SK-N-SH (cell line): Measurements from ENCODE around the gene CREB3L1. TPM values are rescaled to one million over a fixed set of nuclear protein-coding genes. Genes with fewer than 3 reads are reported as not detected.
A peak's percentile ranks its signal among the peaks of the same experiment; 100 is the strongest.

Experiments
- CTCF ChIA-PET: fragments of 300-600, 350-600 bp; formaldehyde crosslinking; extraction: SDS; loops from one replicate; lab custom pipeline; 2021; lab: Yijun Ruan, JAX
- POLR2A ChIA-PET: fragments of 350-600 bp; sonication (Branson Sonifier 250); formaldehyde crosslinking; extraction: SDS; loops from one replicate; lab custom pipeline; 2020; ENCODE audit warnings: antibody characterized with exemption, inconsistent platforms; lab: Yijun Ruan, JAX
- DNase-seq: peaks from one replicate; pipeline ENCODE4 v3.0.0; 2012
- H2AFZ ChIP-seq: fragments of 200-600 bp; sonication (generic); 2 replicates; pipeline ENCODE4 v1.8.1; 2016; ENCODE audit warnings: antibody characterized with exemption, mild to moderate bottlenecking, low read depth
- H3F3A ChIP-seq: fragments of 200-600 bp; sonication (generic); replicated peaks from 2 replicates; pipeline ENCODE3; 2016; ENCODE audit warnings: antibody characterized with exemption, mild to moderate bottlenecking; ENCODE audit not compliant: insufficient read depth
- H3K27ac ChIP-seq, 2 experiments: fragments of 200-500 bp in 1 of 2; fragments of 200-600 bp in 1 of 2; sonication (Bioruptor generic) in 1 of 2; sonication (generic), shearing (Covaris generic) in 1 of 2; 2 replicates each; pipeline versions ENCODE4 v1.5.1 to v1.6.1; 2014 to 2016; ENCODE audit warnings: low read depth in 2 of 2, inconsistent platforms in 1 of 2, low read length in 1 of 2, mild to moderate bottlenecking in 1 of 2, mixed read lengths in 1 of 2
- H3K27me3 ChIP-seq: fragments of 200-600 bp; sonication (generic), shearing (Covaris generic); 2 replicates; pipeline ENCODE4 v1.6.1; 2016; ENCODE audit warnings: mixed run types; ENCODE audit not compliant: insufficient read depth
- H3K36me3 ChIP-seq, 2 experiments: fragments of 200-500 bp in 1 of 2; fragments of 200-600 bp in 1 of 2; sonication (Bioruptor generic) in 1 of 2; sonication (generic) in 1 of 2; replicated peaks in 1 of 2; 2 replicates each; pipeline versions ENCODE3 to v1.5.1; 2014 to 2016; ENCODE audit warnings: low read length in 1 of 2, mild to moderate bottlenecking in 1 of 2; ENCODE audit not compliant: insufficient read depth in 2 of 2, control insufficient read depth in 1 of 2
- H3K4me1 ChIP-seq, 2 experiments: fragments of 200-500 bp in 1 of 2; fragments of 200-600 bp in 1 of 2; sonication (Bioruptor generic) in 1 of 2; sonication (generic), shearing (Covaris generic) in 1 of 2; 2 replicates each; pipeline versions ENCODE4 v1.5.1 to v1.6.1; 2014 to 2016; ENCODE audit warnings: low read depth in 1 of 2, low read length in 1 of 2, mixed run types in 1 of 2; ENCODE audit not compliant: insufficient read depth in 2 of 2, control insufficient read depth in 1 of 2
- H3K4me2 ChIP-seq: fragments of 200-600 bp; sonication (generic), shearing (Covaris generic); 2 replicates; pipeline ENCODE4 v1.6.1; 2017; ENCODE audit warnings: mixed run types
- H3K4me3 ChIP-seq, 2 experiments: fragments of 200-500 bp in 1 of 2; fragments of 200-600 bp in 1 of 2; sonication (Bioruptor generic) in 1 of 2; sonication (generic), shearing (Covaris generic) in 1 of 2; 2 replicates each; pipeline versions ENCODE4 v1.5.1 to v1.8.1; 2014 to 2016; ENCODE audit warnings: low read depth in 2 of 2, inconsistent platforms in 1 of 2, low read length in 1 of 2, mild to moderate bottlenecking in 1 of 2, mixed read lengths in 1 of 2, moderate library complexity in 1 of 2
- H3K79me2 ChIP-seq: fragments of 200-600 bp; sonication (generic); 2 replicates; pipeline ENCODE4 v1.8.1; 2017; ENCODE audit warnings: mild to moderate bottlenecking; ENCODE audit not compliant: insufficient read depth
- H3K9ac ChIP-seq: fragments of 200-600 bp; sonication (generic); 2 replicates; pipeline ENCODE4 v1.6.1; 2017; ENCODE audit warnings: mixed run types
- H3K9me2 ChIP-seq: fragments of 200-600 bp; sonication (generic); 2 replicates; pipeline ENCODE4 v1.6.1; 2017; ENCODE audit warnings: mixed run types
- H3K9me3 ChIP-seq: fragments of 200-600 bp; sonication (generic); 2 replicates; pipeline ENCODE4 v1.6.1; 2017; ENCODE audit warnings: mixed run types, mild to moderate bottlenecking, moderate library complexity
- H4K20me1 ChIP-seq: fragments of 200-600 bp; sonication (generic); 2 replicates; pipeline ENCODE4 v1.6.1; 2017; ENCODE audit warnings: mild to moderate bottlenecking, mixed run types; ENCODE audit not compliant: insufficient read depth
- FOXJ3 ChIP-seq: sonication (generic); formaldehyde crosslinking; IDR thresholded peaks from 2 replicates; pipeline ENCODE4 v1.5.1; 2020; ENCODE audit warnings: mild to moderate bottlenecking, missing genetic modification reagents
- FOXM1 ChIP-seq: IDR thresholded peaks from 2 replicates; pipeline ENCODE4 v1.4.0; 2012; ENCODE audit warnings: low read depth, mild to moderate bottlenecking
- GABPA ChIP-seq: IDR thresholded peaks from 2 replicates; pipeline ENCODE4 v1.4.0; 2012; ENCODE audit warnings: low read depth, mild to moderate bottlenecking
- GATA2 ChIP-seq: sonication (generic); formaldehyde crosslinking; IDR thresholded peaks from 2 replicates; pipeline ENCODE4 v1.5.0; 2020; ENCODE audit warnings: mild to moderate bottlenecking, missing genetic modification reagents
- MEF2A ChIP-seq: IDR thresholded peaks from 2 replicates; pipeline ENCODE4 v1.4.0; 2012; ENCODE audit warnings: low read depth, borderline replicate concordance
- MXI1 ChIP-seq: IDR thresholded peaks from 2 replicates; pipeline ENCODE4 v1.6.1; 2012; ENCODE audit warnings: mild to moderate bottlenecking, low read depth, low read length, improper control_type of control experiment
- NFIC ChIP-seq: IDR thresholded peaks from 2 replicates; pipeline ENCODE4 v1.4.0; 2012; ENCODE audit warnings: borderline replicate concordance
- RCOR1 ChIP-seq: fragments of 150-350 bp; IDR thresholded peaks from 2 replicates; pipeline ENCODE4 v1.6.1; 2017; ENCODE audit warnings: antibody characterized with exemption, low read length
- TAF1 ChIP-seq: IDR thresholded peaks from 2 replicates; pipeline ENCODE4 v1.6.1; 2012; ENCODE audit warnings: low read depth, mild to moderate bottlenecking, low read length, moderate library complexity, borderline replicate concordance
- YY1 ChIP-seq: IDR thresholded peaks from 2 replicates; pipeline ENCODE4 v1.4.0; 2012; ENCODE audit warnings: low read depth, mild to moderate bottlenecking
- WGBS: methylation state at CpG from one replicate; pipeline ENCODE4 v1.1.6; 2017; ENCODE audit warnings: low lambda C conversion rate; 5-methylcytosine and 5-hydroxymethylcytosine counted together
- polyA plus RNA-seq, 3 experiments: library from polyadenylated mRNA; depleted of rRNA; stranded (reverse); fragments of >200 nt; gene quantifications; 2 replicates each; pipeline ENCODE4 v1.2.3, GENCODE V29; 2012
- TF ChIP-seq, protein P1 (sequence below): IDR thresholded peaks from 2 replicates; pipeline ENCODE4 v1.6.1; 2012; ENCODE audit warnings: mild to moderate bottlenecking, low read depth, low read length, moderate library complexity
- TF ChIP-seq, protein P2 (sequence below): IDR thresholded peaks from 2 replicates; pipeline ENCODE4; 2012

CREB3L1 gene
- polyA plus RNA-seq, 1 of the 3 experiments (the other 2 are of a cell fraction) = 14.0 TPM

DNA sequence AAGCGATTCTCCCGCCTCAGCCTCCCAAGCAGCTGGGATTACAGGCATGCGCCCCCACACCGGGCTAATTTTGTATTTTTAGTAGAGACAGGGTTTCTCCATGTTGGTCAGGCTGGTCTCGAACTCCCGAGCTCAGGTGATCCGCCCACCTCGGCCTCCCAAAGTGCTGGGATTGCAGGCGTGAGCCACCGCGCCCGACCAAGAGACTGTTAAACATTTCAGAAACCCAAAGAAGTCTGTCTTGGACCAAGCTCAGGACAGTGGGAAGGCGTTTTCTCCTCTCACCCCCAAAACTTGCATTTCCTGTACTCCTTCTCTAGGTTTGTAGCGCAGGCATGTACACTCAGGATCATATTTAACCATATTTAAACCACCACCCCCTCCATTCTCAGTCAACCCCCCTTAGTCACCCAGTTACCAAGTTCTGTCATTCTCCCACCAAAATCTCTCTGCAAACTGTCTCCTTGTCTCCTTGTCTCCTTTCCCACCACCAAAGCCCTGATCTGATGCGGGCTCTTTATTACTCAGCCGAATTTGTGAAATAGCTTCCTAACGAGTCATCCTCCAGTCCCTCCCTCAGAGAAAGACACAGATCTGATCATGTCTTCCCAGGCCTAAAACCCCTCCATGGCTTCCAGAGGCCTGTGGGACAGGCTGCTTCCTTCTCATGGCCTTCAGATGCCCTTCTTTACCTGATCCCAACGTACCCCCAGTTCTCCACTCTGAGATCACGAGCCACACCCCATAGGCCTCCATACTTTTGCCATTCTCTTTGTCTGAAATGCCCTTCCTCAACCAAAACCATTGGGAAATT is 29.0 kb upstream of the CREB3L1 start (continued):
- TF ChIP-seq, protein P1, sequence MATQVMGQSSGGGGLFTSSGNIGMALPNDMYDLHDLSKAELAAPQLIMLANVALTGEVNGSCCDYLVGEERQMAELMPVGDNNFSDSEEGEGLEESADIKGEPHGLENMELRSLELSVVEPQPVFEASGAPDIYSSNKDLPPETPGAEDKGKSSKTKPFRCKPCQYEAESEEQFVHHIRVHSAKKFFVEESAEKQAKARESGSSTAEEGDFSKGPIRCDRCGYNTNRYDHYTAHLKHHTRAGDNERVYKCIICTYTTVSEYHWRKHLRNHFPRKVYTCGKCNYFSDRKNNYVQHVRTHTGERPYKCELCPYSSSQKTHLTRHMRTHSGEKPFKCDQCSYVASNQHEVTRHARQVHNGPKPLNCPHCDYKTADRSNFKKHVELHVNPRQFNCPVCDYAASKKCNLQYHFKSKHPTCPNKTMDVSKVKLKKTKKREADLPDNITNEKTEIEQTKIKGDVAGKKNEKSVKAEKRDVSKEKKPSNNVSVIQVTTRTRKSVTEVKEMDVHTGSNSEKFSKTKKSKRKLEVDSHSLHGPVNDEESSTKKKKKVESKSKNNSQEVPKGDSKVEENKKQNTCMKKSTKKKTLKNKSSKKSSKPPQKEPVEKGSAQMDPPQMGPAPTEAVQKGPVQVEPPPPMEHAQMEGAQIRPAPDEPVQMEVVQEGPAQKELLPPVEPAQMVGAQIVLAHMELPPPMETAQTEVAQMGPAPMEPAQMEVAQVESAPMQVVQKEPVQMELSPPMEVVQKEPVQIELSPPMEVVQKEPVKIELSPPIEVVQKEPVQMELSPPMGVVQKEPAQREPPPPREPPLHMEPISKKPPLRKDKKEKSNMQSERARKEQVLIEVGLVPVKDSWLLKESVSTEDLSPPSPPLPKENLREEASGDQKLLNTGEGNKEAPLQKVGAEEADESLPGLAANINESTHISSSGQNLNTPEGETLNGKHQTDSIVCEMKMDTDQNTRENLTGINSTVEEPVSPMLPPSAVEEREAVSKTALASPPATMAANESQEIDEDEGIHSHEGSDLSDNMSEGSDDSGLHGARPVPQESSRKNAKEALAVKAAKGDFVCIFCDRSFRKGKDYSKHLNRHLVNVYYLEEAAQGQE = no peak
- TF ChIP-seq GATA2 (CRISPR knock-in tag) = no peak
- TF ChIP-seq MXI1 = no peak
- TF ChIP-seq FOXJ3 (CRISPR knock-in tag) = no peak
- no peak for TF ChIP-seq TAF1
- 0 out of 2 replicates have a peak, but pooled peaks have one; percentile 16 for TF ChIP-seq MEF2A
- TF ChIP-seq RCOR1 = no peak
- TF ChIP-seq FOXM1 = no peak
- TF ChIP-seq NFIC = peak; percentile 33; the same call in 1 of the 2 replicates
- no peak for TF ChIP-seq GABPA

DNA sequence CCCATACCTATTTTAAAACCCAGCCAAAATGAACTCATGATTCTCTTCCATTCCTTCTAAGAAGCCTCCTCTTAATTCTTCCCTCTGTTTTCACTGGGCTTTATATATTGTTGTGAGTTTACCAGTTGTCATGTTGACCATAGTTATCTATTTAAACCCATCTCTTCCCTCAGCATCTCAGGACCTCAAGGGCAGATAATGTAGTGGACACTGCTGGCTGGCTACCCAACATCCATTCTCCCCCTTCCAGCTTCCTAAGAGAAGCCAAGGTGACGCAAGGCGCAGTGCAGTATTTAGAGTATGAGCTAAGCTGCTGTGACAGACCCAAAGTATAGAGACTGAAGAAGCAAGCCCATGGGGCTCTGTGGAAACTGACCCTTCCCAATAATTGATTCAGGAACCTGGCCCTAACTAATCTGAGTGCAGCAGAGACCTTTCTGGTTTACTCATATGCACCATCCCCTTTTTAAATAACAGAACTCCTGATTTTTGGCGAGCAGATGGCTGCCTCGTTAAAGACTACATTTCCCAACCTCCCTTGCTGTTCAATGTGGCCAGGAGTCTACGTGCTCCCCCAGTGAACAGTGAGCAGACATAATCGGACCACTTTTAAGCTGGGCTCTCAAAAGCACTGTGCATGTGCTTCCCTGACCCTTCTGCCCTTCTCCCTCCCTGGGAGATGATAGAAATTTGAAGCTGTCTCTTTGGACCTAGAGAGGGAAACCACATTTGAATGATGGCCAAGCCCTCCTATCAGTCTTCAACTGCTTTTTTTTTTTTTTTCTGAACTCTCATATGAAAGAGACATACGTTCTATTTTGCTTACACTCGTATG is 28.1 kb upstream of the CREB3L1 start:
- WGBS = 73% methylated on average over 8 of the region's 8 CpGs
- DNase-seq = no peak
- ChIA-PET CTCF (interaction anchor here (1.0 to 2.6 kb wide), 6 partner anchors 9 to 66 kb away, joined by 3 to 12 read pairs (median 8); partner anchors contain the start of gene CREB3L1), POLR2A (no interaction called here)
- no peak overlapping the region for H3K4me3 ChIP-seq
- H3K9me2 ChIP-seq = no peaks in the 10 kb centered on the region
- H3K4me2 ChIP-seq = peak overlapping the region; percentile 49; the same call in 1 of the 2 replicates
- H3K9ac ChIP-seq = peak overlapping the region; percentile 77
- H4K20me1 ChIP-seq = no peaks in the 10 kb centered on the region
- H2AFZ ChIP-seq = peak overlapping the region; percentile 75
- peaks cover 32% of the 10 kb centered on the region for H3F3A ChIP-seq
- H3K9me3 ChIP-seq = no peaks in the 10 kb centered on the region
- H3K27ac ChIP-seq = peak overlapping the region; percentile 3 to 100; a peak in 3 of 4 replicates
- 0 out of 2 replicates have a peak, but pooled peaks cover 4% of the 10 kb centered on the region for H3K79me2 ChIP-seq
- peaks cover 5 to 47% of the 10 kb centered on the region in 2 experiments; a peak in 3 of 4 replicates for H3K4me1 ChIP-seq
- TF ChIP-seq MXI1 (no peak), YY1 (peak; percentile 69; the same call in 1 of the 2 replicates)
- TF ChIP-seq, protein P2, sequence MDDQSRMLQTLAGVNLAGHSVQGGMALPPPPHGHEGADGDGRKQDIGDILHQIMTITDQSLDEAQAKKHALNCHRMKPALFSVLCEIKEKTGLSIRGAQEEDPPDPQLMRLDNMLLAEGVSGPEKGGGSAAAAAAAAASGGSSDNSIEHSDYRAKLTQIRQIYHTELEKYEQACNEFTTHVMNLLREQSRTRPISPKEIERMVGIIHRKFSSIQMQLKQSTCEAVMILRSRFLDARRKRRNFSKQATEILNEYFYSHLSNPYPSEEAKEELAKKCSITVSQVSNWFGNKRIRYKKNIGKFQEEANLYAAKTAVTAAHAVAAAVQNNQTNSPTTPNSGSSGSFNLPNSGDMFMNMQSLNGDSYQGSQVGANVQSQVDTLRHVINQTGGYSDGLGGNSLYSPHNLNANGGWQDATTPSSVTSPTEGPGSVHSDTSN = peak; percentile 73
- H3K27me3 ChIP-seq = no peaks in the 10 kb centered on the region
- H3K36me3 ChIP-seq = no peaks in the 10 kb centered on the region
